GM12865 (cell line): ENCODE data around the gene BTN2A1.
"Not testable (repeated sequence)": the region's sequence is repeated elsewhere in the genome, so short reads cannot be mapped to it uniquely, and the experiment has no call there.

ENCODE experiments used
- DNase-seq: peaks from one replicate; pipeline ENCODE4 v3.0.0; 2010; ENCODE audit warnings: low read depth
- H3K4me3 ChIP-seq: 2 replicates; pipeline ENCODE4 v1.5.1; 2011; ENCODE audit warnings: mild to moderate bottlenecking, low read depth, low read length, control low read depth
- TF ChIP-seq, protein P1 (sequence below): IDR thresholded peaks from 2 replicates; pipeline ENCODE4 v1.5.1; 2011; ENCODE audit warnings: low read length, control low read depth, low read depth, inconsistent platforms; ENCODE audit not compliant: insufficient read depth; ENCODE audit errors: missing control alignments

Gene BTN2A1

GRCh38 chr6:26457264-26457805, 420 bp upstream of the BTN2A1 start:
- H3K4me3 ChIP-seq = peak overlapping the region; percentile 100
- DNase-seq = no peak

GRCh38 chr6:26459023-26459810, 1.5 kb downstream of the BTN2A1 start:
- TF ChIP-seq, protein P1, sequence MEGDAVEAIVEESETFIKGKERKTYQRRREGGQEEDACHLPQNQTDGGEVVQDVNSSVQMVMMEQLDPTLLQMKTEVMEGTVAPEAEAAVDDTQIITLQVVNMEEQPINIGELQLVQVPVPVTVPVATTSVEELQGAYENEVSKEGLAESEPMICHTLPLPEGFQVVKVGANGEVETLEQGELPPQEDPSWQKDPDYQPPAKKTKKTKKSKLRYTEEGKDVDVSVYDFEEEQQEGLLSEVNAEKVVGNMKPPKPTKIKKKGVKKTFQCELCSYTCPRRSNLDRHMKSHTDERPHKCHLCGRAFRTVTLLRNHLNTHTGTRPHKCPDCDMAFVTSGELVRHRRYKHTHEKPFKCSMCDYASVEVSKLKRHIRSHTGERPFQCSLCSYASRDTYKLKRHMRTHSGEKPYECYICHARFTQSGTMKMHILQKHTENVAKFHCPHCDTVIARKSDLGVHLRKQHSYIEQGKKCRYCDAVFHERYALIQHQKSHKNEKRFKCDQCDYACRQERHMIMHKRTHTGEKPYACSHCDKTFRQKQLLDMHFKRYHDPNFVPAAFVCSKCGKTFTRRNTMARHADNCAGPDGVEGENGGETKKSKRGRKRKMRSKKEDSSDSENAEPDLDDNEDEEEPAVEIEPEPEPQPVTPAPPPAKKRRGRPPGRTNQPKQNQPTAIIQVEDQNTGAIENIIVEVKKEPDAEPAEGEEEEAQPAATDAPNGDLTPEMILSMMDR = no peak
- DNase-seq = no peak
- H3K4me3 ChIP-seq = peak overlapping the region; percentile 100

More at GRCh38 chr6:26457264-26457805, 420 bp upstream of the BTN2A1 start:
- TF ChIP-seq, protein P1 = no peak

- not testable (repeated sequence) for DNase-seq, H3K4me3 ChIP-seq
Observed at GRCh38 chr6:26461353-26461752, 3.6 kb downstream of the BTN2A1 start.

GRCh38 chr6:26464014-26464413, 6.3 kb downstream of the BTN2A1 start:
- peak; percentile 27 for DNase-seq
- no peak overlapping the region for H3K4me3 ChIP-seq
- TF ChIP-seq, protein P1 = no peak

- DNase-seq = no peak
- no peak overlapping the region for H3K4me3 ChIP-seq
- TF ChIP-seq, protein P1 = no peak
Observed at GRCh38 chr6:26464416-26465131, 6.8 kb downstream of the BTN2A1 start.

- TF ChIP-seq, protein P1 = no peak
- H3K4me3 ChIP-seq = no peak overlapping the region
Observed at GRCh38 chr6:26465776-26466175, 8.0 kb downstream of the BTN2A1 start.

DNA sequence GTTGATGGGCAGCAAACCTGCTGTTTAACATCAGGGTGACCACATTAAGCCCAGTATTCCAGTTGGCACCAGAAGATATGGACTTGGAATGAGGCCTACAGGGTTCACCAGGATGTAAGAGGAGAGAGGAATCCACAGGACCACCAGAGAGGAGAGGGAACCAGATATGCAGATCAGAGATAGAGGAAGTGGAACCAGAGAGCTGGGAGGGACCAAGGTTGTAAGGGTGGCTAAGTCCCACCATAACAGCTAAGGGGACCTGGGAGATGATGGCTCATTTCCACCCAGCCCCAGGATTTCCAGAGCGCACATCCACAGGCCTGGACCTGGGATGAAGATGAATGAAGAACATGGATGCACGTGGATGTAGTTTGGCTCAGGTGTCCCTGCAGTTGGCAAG, 11.1 kb downstream of the BTN2A1 start:
- H3K4me3 ChIP-seq = no peak overlapping the region
- no peak for DNase-seq
- TF ChIP-seq, protein P1 = no peak

More at GRCh38 chr6:26465776-26466175, 8.0 kb downstream of the BTN2A1 start:
- no peak for DNase-seq
